Right ventricle myocardium inferior (tissue), 1 donor: ENCODE measurements around the gene FXR2. TPM values are rescaled to one million over a fixed set of nuclear protein-coding genes. Genes with fewer than 3 reads are reported as not detected.
A peak's percentile ranks its signal among the peaks of the same experiment; 100 is the strongest.
"Not testable (repeated sequence)": the region's sequence is repeated elsewhere in the genome, so short reads cannot be mapped to it uniquely, and the experiment has no call there.

Source experiments
- ATAC-seq: fragments of 200-7000 bp; cut with Tn5 transposase; one replicate; pipeline ENCODE4 v1.9.1; 2020; ENCODE audit warnings: mild to moderate bottlenecking, moderate library complexity
- DNase-seq: peaks from one replicate; pipeline ENCODE4 v3.0.0; 2021; ENCODE audit errors: missing footprints
- intact Hi-C: fragments of 100-400 bp; cut with DNase I; formaldehyde crosslinking; loops from one replicate; pipeline ENCODE4 v1.11.0; 2022
- long read RNA-seq: library from polyadenylated mRNA; unstranded; transcript quantifications from one replicate; pipeline ENCODE4 v2.0.0, GENCODE V29; 2021
- total RNA-seq: library from RNA; stranded (reverse); fragmentation: NEBNext Ultra II Directional; extraction: Animal tissue kit (Norgen Biotek cat#: 25700); gene quantifications from one replicate; pipeline ENCODE4 v1.2.1, GENCODE V29; 2021
- donor health status: DM: no; HTN: yes; CAD: no; lungs with severe emphysema.

FXR2 gene
- 103 TPM for total RNA-seq
- long read RNA-seq, transcript FXR2-201 (17 exons, 2,957 nt) = major isoform, 125 of 160 reads
- long read RNA-seq, partial matches to known transcripts = 11 of 160 reads
- long read RNA-seq, other reads (novel, unspliced or antisense) = 24 of 160 reads

DNA sequence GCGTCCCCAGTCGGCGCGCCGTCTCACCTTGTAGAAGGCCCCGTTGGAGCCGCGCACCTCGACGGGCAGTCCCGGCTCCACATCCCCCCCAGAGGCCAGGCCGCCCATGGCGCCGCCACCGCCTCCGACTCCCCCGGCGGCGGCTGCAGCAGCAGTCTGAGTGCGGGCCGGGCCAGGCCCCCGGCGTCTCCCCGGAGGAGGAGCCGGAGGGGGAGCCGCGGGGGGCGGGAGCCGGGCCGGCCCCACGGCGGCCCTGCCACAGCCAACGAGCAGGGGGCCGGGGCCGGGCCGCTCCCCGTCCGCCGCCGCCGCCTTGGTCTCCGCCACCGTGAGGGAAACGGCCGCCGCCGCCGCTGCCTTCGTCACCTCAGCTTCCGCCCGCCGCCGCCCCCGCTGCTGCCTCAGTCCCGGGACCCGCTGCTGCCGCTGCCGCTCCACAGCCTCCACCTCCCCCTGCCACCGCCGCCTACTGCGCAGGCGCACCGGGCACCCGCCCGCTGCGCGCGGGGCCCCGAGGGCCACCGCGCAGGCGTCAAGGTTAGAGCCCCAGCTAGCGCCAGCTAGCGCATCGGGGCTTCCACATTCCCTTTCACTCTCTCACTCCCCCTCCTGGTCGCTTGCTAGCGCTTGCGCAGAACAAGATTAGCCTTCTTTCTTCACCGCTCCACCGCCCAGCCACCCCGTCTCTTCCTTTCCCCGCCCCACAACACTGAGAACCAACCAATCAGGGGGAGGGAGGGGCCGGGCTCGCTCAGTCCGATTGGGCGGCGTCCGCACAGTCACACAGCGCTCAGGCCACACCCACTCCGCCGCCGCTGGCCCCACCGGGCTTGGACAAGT lies at the start of gene FXR2:
Gene FXR2 (minus strand): TSS at position 473 of the 840 bp plus-strand sequence. CDS start 365 bp downstream, at position 108.
- DNase-seq = peak; percentile 100
- peak; percentile 99 for ATAC-seq
- intact Hi-C loops = loop anchor here (1.0 kb wide), 1 partner anchor 74 kb away; the partner anchor contains the start of gene WRAP53

DNA sequence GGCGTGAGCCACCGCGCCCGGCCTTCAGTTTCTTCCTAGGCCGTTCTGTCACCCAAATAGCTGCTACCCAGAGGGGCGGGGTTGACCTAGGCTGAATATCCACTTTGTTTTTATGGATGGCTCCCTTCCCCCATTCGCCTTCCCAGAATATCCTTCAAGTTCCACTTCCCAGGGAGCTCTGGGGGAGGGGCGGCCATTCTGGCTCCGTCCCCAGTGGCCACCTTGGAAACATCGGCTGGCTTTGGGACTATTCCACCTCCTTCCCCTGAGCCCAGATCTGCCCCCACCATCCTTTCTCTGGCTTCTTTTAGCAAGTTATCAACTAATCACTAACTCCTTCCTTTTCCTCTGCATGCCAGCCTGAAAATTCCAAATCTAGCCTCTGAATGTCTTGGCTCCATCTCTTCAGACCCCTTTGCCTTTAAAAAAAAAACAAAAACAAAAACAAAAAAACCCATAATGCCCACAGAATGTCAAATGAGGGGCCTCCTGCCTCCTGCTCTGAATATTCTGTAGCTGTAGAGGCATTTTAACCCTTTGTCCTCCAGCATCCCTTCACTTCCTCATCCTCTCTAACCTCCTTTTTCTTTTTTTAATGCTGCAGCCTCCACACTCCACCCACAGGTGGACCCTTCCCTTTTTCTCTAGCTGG lies 42.4 kb upstream of the FXR2 start:
- intact Hi-C loops = no loop called here
- peak; percentile 56 for ATAC-seq
- no peak for DNase-seq

DNA sequence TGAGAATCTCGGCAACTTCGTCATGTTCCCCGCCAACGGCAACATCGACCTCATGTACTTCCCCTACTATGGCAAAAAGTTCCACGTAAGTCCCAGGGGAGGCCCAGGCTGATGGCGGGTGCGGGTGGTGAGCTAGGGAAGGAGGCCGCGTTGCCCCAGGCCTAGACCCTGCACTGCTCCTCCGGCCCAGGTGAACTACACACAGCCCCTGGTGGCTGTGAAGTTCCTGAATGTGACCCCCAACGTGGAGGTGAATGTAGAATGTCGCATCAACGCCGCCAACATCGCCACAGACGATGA lies 40.8 kb upstream of the FXR2 start:
- DNase-seq (no peak), ATAC-seq (no peak)
- intact Hi-C loops = no loop called here

DNA sequence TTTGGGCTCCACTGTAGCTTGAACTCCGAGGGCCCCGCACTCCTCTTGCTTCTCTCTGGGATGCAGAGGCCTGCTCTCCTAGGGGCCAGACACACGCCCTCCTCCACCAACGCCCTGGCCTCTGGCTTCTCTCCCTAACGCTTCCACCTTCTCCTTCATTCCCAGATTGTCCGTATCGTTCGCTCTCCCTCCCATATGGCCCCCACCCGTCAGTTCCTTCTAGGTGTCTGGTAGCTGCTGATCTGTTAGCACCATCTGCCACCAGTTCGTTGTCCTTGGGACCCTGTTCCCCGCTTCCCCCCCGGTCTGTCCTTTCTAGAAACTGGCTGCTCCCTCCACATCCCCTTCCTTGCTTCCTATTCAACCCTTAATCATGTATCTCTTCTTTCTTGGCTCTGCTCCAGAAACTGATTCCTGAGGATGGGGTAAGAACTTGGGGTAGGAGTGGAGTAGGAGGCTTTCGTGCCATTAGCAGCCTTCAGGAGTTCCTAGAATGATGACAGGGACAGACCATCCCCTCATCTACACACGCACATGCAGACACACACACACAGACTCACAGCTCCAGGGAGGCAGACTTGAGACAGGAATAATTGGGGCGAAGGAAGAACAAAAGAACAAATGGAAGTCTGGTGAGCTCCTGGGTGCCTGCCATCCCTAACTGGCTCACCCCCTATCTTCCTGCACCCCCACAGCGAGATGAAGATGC lies 40.3 kb upstream of the FXR2 start:
- no peak for ATAC-seq
- intact Hi-C loops = loop anchor here (5.0 kb wide), 1 partner anchor 32 kb away; the partner anchor contains the start of genes TP53 and WRAP53
- no peak for DNase-seq

DNA sequence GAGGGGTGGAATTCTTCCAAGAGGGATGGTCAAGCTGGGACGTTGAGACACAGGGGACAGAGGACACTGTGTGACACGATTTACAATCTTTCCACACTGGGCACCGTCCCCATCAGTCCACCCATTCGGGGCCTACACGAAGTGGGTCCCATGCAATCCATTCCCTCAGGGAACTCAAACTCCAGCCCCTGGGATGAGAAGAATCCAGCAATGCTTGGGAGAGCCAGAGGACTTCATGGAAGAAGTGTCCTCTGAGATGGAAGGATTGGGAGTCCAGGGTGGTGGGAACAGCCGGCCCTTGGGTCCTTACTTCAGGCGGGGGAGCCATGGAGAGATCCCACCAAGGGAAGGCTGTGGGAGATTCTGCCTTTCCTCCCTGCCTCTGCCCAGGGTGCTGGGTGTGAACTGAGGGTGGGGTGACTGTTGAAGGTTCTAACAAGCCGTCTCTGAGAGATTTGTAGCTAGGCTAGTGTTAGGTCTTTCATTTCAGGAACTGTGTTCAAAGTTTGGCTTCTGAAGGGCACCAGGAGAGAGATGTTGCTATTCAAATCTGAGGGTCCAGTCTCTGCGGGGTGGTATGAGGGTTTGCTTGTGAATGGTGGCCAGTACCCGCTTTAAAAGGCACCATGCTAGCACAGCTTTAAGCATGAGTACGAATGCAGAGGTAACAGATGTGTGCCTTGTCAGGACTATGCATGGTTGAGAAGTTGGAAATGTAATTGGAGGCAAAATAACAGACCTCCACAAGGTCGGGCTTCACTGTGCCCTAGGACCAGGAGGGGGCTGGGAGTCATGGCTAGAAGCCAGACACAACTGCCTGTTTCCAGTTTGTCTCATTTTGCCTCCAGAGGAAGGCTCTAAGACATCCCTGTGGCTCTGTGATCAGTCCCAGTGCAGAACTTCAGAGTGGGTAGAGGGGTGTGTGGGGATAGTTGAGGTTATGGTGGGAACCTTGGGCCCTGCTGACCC lies 38.0 kb upstream of the FXR2 start:
- no peak for DNase-seq
- intact Hi-C loops = loop anchor here (5.0 kb wide), 1 partner anchor 35 kb away; the partner anchor contains the start of genes TP53 and WRAP53
- no peak for ATAC-seq

DNA sequence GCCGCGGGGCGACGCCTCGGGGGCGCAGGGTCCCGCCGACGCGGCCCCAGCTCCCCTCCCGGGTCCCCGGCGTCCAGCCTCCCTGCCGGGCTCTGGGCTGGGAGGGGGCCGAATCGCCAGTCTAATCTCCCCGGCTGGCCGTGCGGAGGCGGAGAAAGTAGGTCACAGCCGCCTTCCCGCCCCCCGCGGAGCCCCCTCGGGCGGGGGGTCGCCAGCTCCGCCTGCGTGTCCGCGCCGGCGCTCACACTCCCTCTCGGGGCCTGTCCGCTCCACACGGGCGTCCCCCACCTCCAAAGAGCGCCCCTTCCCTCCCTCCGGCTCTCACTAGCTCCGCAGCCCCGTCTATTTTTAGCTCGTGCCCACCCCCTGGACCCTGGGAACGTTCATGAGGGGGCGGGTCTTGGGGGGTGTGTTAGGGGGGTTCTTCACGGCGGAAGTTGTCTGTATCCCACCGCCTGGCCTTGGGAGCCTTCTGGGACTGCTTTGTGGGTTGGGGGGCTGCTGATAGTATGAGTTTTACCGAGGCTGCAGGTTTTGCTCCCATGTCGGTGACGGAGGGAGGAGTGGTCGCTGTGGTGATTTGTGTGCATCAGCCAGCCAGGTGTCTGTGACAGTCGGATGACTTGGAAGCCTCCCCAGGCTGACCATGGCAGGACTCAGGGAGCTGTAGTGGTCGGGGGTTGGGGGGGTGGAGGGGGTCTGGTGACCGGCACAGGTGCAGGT lies 37.1 kb upstream of the FXR2 start:
- intact Hi-C loops = loop anchor here (5.0 kb wide), 1 partner anchor 35 kb away; the partner anchor contains the start of genes TP53 and WRAP53
- DNase-seq = no peak
- peak; percentile 23 for ATAC-seq

DNA sequence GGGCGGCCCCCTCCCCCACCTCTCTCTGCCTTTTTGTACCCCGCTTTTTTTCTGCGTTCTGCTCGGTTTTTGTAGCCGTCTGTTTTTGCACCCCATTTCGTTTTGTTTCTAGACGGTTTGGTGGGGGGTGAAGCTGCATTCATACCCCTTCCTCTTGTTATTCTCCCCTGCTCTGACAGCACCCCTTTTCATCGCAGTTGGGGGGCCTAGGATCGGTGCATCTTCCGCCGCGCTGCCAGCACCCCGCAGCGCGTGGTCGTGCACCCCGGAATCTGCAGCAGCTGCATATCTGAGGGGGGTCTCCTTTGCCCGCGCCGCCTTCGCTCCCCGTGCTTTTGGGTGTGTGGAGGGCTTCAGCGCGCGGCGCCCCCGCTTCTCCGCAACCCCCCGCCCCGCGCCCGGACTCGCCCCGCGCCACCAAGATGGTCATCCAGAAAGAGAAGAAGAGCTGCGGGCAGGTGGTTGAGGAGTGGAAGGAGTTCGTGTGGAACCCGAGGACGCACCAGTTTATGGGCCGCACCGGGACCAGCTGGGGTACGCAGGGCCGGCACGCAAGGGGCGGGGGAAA lies 36.5 kb upstream of the FXR2 start:
- DNase-seq (no peak), ATAC-seq (peak; percentile 26)
- intact Hi-C loops = loop anchor here (5.0 kb wide), 1 partner anchor 36 kb away; the partner anchor contains the start of genes TP53 and WRAP53

DNA sequence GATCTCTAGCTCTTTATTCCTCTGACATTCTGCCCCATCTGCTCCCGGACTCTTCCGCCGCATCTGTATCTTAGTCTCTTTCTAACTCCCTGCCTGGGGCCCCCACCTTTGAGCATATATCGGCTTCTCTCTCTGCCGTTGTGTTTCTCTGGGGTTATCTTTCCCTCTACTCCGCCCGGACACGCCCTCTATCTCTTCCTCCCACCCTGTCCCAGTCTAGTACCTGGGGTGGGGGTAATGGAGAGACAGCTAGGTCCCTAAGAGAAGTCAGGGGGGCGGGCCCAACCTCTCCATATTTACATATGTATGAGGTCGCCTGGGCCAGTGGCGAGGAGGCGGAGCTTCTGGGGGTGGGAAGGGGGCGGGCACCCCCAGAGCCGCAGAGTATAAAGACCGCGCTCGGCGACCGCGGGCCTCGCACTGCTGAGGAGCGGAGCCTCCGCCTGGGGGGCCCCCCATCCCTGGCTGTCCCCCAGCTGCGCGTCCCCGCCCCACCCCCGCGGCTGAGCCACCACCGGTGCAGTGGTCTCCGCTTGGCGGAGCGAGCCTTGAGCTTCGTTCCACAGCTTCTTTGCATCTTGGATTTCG lies 35.9 kb upstream of the FXR2 start, which contains the start of gene ATP1B2:
Gene ATP1B2 (plus strand): TSS at position 418 of the 588 bp plus-strand sequence. CDS start 593 bp downstream, outside the sequence.
- DNase-seq = peak; percentile 90

DNA sequence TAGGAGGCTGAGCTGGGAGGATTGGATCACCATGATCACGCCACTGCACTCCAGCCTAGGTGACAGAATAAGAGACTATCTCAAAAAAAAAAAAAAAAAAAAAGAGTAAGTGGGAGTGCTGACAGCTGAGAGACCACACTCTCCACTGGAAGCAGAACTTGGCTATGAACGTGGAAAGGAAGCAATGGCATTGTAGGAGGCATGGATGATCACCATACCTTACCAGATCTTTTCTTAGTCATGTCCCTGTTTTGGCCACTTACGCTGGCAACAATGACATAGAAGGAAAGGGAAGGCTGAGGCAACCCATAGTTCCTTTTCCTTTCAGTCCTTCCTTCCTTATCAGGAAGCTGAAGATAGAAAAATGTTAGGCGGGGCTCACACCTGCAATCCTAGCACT lies 32.3 kb upstream of the FXR2 start:
- intact Hi-C loops = no loop called here
- DNase-seq (no peak), ATAC-seq (no peak)

More for the DNA sequence above, 35.9 kb upstream of the FXR2 start, which contains the start of gene ATP1B2:
- ATAC-seq = peak; percentile 87
- intact Hi-C loops = loop anchor here (5.0 kb wide), 1 partner anchor 37 kb away; the partner anchor contains the start of genes TP53 and WRAP53

DNA sequence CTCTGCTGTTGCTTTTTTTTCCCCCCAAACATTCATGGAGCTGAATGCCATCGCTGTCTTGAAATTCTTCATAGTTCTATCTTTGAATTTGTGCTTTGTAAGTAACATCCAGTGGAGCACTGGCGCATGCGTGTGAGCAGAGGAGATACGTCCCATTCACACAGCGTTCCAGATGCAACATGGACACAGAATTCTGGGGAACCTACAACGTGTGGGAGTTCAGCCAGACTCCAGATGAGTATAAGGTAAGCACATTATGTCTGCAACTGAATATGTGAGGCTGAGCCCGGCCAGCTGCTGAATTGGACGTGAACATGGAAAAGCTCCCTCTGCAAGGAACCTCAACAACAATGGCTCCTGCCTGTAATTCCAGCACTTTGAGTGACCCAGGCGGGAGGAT lies 31.8 kb upstream of the FXR2 start:
- DNase-seq (no peak), ATAC-seq (no peak)
- intact Hi-C loops = no loop called here

DNA sequence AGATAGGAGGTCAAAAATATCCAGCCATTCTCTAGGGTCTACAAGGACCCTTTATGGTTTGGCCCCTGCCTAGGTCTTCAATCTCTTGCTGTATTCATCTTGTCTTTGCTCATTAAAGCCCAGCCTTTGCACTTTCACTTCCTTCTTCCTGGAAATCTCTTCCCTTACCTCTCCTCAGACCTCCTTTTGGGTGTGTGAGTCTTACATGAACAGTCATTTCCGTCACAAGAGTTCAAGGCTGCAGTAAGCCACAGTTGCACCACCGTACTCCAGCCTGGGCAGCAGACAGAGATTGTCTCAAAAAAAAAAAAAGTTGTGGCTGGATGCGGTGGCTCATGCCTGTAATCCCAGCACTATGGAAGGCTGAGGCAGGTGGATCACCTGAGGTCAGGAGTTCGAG lies 30.1 kb upstream of the FXR2 start:
- intact Hi-C loops = no loop called here
- DNase-seq = no peak
- ATAC-seq = no peak

DNA sequence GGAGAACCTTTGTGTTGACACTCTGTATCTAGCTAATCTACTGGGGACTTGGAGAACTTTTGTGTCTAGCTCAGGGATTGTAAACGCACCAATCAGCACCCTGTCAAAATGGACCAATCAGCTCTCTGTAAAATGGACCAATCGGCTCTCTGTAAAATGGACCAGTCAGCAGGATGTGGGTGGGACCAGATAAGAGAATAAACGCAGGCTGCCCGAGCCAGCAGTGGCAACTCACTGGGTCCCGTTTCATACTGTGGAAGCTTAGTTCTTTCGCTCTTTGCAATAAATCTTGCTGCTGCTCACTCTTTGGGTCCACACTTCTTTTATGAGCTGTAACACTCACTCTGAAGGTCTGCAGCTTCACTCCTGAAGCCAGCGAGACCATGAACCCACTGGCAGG lies 26.9 kb upstream of the FXR2 start:
- DNase-seq, ATAC-seq, intact Hi-C loops: not testable (repeated sequence)

DNA sequence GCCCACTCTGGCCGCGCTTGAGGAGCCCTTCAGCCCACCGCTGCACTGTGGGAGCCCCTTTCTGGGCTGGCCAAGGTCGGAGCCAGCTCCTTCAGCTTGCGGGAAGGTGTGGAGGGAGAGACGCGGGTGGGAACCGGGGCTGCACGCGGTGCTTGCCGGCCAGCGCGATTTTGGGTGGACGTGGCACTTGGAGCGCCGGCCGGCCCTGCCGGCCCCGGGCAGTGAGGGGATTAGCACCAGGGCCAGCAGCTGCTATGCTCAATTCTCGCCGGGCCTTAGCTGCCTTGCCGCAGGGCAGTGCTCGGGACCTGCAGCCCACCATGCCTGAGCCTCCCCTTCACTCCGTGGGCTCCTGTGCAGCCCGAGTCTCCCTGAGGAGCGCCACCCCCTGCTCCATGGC lies 26.1 kb upstream of the FXR2 start:
- ATAC-seq = no peak
- intact Hi-C loops = no loop called here
- DNase-seq = no peak

DNA sequence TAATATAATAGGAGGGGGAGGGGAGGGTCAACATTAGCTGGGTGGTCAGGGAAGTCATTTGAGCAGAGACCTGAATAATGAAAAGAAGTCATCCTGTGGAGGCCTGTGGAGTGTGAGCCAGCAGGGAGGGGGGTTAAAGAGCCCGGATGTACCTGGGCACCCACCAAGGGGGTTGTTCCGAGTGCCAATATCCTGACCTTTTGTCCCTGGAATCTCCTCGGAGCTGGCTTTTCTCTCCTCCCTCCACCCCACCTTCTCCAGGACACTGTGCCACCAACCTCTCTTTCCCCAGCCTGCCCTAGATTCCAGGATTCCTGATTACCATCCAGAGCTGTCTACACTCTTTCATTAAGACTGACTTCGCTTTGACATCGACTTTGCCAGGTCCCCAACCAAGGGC lies 21.5 kb upstream of the FXR2 start:
- intact Hi-C loops = no loop called here
- ATAC-seq (no peak), DNase-seq (peak; percentile 13)

DNA sequence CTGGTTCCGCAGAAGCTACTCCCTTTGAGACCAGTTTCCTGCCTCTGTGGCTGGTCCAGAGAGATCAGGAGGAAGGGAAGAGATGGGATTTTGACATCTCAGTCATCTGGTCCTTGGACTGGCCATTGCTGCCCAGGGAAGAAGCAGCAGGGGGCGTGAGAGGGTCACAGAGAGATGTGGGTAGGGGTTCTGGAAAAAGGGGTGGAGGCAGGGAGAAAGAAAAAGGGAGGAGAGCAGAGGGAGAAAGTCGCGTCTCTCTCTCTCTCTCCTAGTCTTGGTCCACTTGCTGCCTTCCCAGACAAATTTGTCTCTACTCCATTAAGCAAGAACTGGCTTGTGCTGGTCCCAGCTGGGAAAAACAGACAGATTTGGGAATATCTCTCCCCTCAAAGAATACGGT lies 19.7 kb upstream of the FXR2 start:
- DNase-seq = no peak
- no peak for ATAC-seq
- intact Hi-C loops = no loop called here

DNA sequence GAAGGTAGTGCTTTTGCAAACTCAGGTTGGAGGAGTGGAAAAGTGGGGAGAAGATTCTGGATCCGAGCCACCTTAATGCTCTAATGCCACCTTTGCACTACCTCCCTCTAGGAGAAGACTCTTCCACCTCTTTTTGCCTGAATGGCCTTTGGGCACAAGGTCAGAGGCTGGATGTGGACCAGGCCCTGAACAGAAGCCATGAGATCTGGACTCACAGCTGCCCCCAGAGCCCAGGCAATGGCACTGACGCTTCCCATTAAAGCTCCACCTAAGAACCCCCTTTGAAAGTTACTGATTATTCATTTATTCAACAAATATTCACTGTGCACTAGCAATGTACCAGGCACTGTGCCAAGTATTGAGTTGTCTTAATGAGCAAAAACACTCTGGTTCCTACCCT lies 18.4 kb upstream of the FXR2 start:
- DNase-seq (no peak), ATAC-seq (no peak)
- intact Hi-C loops = no loop called here
